GOT3 (cell line): Measurements from ENCODE around the gene PRR36.

Source experiments
- DNase-seq: peaks from one replicate; lab custom pipeline; 2025; ENCODE audit warnings: mixed read lengths; lab: John Stamatoyannopoulos, UW

The PRR36 gene

GRCh38 chr19:7871437-7872305, 2.5 kb downstream of the PRR36 start:
- peak; percentile 56 for DNase-seq

- peak; percentile 21 for DNase-seq
Observed at GRCh38 chr19:7870571-7871436, 3.4 kb downstream of the PRR36 start.

GRCh38 chr19:7869910-7870511, 4.2 kb downstream of the PRR36 start:
- no peak for DNase-seq

- DNase-seq: no peak
Observed at GRCh38 chr19:7869453-7869909, 4.7 kb downstream of the PRR36 start.

GRCh38 chr19:7868671-7869452, 5.3 kb downstream of the PRR36 start:
- no peak for DNase-seq

GRCh38 chr19:7868326-7868670, 5.9 kb downstream of the PRR36 start:
- DNase-seq: no peak

- no peak for DNase-seq
Observed at GRCh38 chr19:7867092-7867844, 6.9 kb downstream of the PRR36 start.

- no peak for DNase-seq
Observed at GRCh38 chr19:7866399-7867091, 7.6 kb downstream of the PRR36 start.

GRCh38 chr19:7865262-7865911, 8.8 kb downstream of the PRR36 start:
- no peak for DNase-seq

GRCh38 chr19:7864690-7865074, 9.5 kb downstream of the PRR36 start:
- DNase-seq: no peak

- no peak for DNase-seq
Observed at GRCh38 chr19:7863971-7864689, 10.1 kb downstream of the PRR36 start.

- DNase-seq: no peak
Observed at GRCh38 chr19:7863157-7863970, 10.8 kb downstream of the PRR36 start.

GRCh38 chr19:7862413-7862951, 11.7 kb downstream of the PRR36 start:
- DNase-seq: no peak

- no peak for DNase-seq
Observed at GRCh38 chr19:7861619-7862412, 12.4 kb downstream of the PRR36 start.

- no peak for DNase-seq
Observed at GRCh38 chr19:7860714-7861618, 13.2 kb downstream of the PRR36 start.
